Stimulated activated CD4-positive, alpha-beta T cell treated with anti-CD3 and anti-CD28 coated beads, Interleukin-2, amount 100 ng/mL, for 4 hours (primary cell): ENCODE results near the gene BATF2.
"Not testable (repeated sequence)": the region's sequence is repeated elsewhere in the genome, so short reads cannot be mapped to it uniquely, and the experiment has no call there.

Source experiments
- DNase-seq: peaks from one replicate; pipeline ENCODE4 v3.0.0-alpha.2; 2020; ENCODE audit warnings: low read depth

BATF2 gene

DNA sequence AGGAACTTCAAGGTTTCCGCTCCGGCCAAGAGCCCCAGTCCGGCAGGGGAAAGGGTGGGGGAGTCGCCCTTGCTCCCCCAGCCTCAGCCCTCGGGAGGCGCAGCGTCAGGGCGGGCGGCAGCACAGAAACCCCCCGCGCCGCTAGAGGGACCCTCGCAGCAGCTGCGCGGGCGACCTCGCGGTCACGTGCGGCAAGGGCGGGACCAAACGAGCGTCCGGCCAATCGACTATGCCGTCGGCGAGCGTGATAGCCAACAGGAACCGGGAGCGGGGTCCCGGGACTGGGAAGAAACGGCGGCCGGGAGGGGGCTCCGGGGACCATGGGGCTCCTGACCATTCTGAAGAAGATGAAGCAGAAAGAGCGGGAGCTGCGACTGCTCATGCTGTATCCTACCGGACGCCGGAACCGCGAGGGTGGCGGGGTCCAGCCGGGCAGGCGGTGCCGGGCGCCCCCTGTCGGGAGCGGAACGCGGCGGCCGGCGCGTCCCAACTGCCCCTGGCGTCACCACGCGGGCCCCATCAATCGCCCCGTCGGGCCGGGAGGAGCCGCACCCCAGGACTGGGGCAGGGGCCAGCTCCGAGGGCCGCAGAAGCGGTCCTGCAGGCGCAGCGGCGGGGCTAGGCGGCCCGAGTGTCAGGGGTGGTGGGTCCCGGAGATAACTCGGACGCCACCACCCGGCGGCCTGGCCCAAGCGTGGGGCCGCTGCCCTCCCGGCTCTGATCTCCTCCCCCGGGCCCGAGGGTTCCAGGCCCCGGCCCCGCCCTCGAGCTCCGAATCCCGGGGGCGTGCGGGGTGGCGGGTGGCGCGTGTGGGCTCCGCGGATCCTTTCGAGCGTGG is 17.3 kb upstream of the BATF2 start, which contains the start of gene ARL2:
ARL2 (plus strand) TSS at position 273 of the 838 bp plus-strand sequence; CDS start at position 321, 48 bp downstream.
- peak; percentile 79 for DNase-seq

DNA sequence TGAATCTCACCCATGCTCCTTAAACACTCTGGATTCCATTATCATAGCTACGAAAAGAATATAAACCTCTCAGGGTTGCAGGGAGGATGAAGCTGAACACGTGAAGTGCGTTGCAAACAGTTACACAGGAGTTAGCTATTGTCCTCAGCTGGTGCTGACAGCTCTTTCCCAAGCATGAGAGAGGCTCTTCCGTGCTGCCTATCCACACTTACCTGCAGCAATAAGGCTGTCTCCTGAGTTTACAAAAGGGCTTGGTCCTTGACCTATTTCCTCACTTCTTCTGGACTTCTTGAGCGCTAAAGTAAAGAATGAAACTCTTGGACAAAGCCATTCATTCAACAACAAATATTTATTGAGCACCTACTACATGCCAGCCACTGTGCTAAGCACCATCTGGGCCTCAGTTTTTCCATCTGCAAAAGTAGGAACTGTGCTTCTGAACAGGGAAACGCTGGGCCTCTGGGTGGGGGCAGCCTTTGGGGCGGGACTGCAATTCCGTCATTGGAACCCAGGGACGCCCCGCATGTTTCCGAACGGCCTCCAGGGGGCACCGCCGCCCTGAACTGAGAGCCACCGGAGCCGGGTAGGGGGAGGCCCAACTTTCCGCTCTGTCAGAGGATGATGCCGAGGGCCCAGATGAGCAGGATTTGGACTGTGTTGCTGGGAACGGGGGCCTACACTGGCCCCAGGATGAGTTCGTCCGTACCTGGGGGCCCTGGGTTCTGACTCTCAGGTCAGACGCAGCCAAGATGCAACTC is 16.5 kb upstream of the BATF2 start:
- DNase-seq = peak; percentile 88

GRCh38 chr11:65008873-65009272 is 12.1 kb upstream of the BATF2 start:
- no peak for DNase-seq

GRCh38 chr11:65008016-65008415 is 11.2 kb upstream of the BATF2 start:
- DNase-seq = no peak

GRCh38 chr11:65003968-65004367 is 7.2 kb upstream of the BATF2 start:
- DNase-seq = not testable (repeated sequence)

DNA sequence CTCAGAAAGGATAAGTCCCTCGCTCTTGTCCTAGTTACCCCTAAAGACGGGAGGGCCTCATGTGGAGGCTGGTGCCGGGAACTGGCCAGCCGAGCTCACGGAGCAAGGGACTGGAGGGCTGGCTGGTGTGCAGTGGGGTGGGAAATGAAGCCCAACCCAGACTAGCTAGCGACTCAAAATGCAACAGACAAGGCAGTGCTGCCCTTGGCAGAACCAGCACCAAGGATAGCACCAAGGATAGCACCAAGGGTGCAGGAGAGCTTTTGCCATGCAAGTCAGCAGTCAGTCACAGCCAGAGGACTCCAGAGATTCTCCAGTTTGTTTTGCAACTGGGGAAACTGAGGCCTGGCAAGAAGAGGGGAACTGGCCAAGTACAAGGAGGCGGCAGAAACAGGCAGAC is 6.5 kb upstream of the BATF2 start:
- DNase-seq = no peak

DNA sequence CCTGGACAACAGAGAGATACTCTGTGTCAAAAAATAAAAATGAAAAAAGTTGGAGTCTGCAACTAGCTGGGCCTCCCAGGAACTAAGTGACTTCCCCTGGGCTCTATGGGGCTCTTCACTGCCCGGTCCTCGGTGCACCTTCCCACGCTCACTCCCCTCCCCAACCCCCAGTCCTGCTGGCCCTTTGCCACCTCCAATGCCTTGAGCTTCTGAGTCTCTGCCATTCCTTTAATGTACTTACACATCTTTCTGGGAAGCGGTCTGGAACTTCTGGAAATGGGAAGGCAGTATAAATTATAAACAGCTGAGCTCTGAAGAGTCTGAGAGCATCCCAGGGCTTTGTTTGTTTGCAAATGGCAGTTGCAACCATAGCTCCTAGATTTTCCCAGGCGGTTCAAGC is 5.9 kb upstream of the BATF2 start:
- no peak for DNase-seq

DNA sequence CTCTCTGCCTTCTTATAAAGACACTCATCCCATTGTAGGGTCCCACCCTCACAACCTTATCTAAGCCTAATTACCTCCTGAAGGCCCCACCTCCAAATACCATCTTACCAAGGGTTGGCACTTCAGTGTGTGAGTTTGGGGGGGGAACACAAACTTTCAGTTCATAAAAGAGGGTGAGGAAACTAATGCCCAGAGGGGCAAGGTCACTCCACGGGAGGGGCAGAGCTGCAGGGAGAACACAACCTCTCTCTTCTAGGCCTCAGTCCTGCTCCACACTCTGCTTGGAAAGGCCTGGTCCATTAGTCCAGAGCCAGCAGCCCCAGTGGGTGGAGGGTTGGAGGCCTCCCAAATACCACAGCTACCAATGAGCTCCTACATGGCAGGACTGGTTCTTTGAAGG is 2.7 kb upstream of the BATF2 start:
- no peak for DNase-seq

DNA sequence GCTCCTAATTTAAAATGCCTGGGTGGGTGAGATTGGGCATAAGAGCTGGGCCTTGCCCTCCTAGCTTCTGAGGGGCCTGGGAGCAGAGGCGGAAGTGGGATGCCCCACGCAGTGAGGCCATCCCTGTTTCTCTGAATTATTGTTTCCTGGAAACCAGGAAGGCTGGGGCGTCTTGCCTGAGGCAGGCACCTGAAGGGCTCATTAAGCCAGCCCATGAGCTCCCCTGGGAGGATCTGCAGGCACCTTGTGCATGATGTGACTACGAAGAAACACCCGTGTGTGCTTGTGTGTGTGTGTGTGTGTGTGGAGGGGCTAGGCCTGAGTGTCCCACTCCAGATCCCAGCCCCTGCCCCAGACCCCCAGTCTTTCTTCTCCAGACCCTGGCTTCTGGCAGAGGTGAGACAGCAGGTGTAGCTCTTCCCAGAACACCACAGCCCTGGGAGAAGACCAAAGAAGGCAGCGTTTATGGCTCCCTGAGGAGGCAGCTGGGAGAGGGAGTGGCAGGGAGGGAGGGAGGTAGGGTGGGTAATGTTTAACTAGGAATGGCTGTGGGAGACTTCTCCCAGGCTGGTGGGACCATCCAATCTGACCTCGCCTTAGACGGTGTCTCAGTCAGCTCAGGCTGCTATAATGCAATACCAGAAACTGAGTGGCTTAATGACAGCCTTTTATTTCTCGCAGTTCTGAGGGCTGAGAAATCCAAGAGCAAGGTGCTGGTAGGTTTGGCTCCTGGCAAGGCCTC is 2.1 kb upstream of the BATF2 start:
- DNase-seq = no peak

GRCh38 chr11:64998141-64998540 is 1.4 kb upstream of the BATF2 start:
- DNase-seq = no peak

DNA sequence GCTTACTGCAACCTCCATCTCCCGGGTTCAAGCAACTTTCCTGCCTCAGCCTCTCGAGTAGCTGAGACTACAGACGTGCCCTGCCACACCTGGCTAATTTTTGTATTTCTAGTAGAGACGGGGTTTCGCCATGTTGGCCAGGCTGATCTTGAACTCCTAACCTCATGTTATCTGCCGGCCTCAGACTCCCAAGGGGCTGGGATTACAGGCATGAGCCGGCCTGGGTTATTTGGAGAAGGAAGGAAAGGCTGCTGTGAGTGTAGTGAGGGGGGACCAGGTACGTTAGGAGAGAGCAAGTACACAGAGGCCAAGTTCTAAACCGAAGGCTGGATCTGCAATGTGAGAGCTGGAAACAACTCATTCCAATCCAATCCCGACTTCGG is 453 bp downstream of the BATF2 start:
- DNase-seq = no peak

DNA sequence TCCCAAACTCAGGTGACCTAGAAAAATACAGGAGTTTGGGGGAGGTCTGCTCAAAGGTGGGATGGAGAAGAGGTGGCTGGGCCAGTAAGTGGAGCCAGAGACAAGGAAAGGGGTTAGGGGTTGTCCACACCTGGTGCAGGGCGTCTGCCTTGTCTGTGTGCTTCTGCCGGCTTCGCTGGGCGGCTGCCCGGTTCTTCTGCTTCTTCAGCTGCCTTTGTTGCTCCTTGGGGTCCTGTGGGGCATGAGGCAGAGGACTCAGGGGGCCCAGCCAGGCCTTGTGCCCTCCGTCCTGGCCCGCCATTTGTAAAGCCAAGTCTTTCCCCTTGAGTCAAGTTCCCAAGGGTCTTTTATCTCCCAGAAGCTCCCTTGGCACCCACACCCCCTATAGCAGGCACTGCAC is 2.5 kb downstream of the BATF2 start:
- DNase-seq = no peak

- no peak for DNase-seq
Observed at GRCh38 chr11:64990222-64990923, 6.4 kb downstream of the BATF2 start.

GRCh38 chr11:64989416-64989815 is 7.4 kb downstream of the BATF2 start:
- DNase-seq = no peak

- DNase-seq = no peak
Observed at GRCh38 chr11:64987998-64988854, 8.5 kb downstream of the BATF2 start.

GRCh38 chr11:64983339-64983738 is 13.4 kb downstream of the BATF2 start:
- DNase-seq = not testable (repeated sequence)

DNA sequence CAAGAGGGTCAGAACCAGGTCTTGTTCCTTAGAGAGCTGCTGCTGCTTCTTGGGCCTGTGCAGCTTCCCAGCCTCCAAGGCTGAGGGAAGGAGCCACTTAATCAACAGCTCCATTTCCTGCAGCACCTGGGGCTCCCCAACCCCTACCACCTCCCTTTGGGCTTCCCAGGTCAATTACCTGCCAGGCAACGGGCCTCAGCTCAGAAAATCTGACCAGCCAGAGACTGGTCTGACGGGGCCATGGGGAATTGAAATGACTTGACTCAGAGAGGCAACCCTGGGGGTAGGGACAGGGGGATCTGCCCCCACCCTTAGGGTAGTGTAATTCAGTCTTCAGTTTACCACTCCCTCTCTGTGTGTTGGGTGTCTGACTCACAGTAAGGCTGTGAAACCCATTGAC is 20.1 kb downstream of the BATF2 start:
- no peak for DNase-seq

- DNase-seq = no peak
Observed at GRCh38 chr11:64974124-64974523, 22.6 kb downstream of the BATF2 start.

- peak; percentile 91 for DNase-seq
Observed at GRCh38 chr11:64971421-64972233, 25.1 kb downstream of the BATF2 start, which contains the start of gene MAJIN. MAJIN (minus strand) TSS chr11:64972108; CDS start chr11:64959405, 12,703 bp downstream.

DNA sequence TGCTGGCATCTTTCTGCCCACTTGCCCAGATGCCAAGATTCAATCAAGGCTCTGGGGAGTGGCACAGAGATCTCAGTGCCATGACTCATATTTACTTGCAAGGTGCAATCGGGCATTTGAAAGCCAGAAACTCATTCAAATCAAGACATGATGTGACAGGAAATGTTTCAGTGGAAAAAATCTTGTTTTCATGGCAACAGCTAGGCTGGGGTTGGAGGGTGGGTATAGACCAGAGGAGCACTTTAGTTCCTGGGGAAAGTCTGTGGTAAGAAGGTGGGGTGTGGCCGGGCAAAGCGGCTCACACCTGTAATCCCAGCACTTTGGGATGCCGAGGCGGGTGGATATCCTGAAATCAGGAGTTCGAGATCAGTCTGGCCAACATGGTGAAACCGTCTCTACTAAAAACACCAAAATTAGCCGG is 26.0 kb downstream of the BATF2 start:
- peak; percentile 16 for DNase-seq
